H1 (cell line): Measurements from ENCODE around the gene TCERG1L. TPM values are rescaled to one million over a fixed set of nuclear protein-coding genes. Genes with fewer than 3 reads are reported as not detected.

ENCODE experiments used
- CTCF ChIA-PET: fragments of 300-600 bp; sonication (Branson Sonifier 250); formaldehyde crosslinking; loops from one replicate; lab custom pipeline; 2021; ENCODE audit not compliant: partially characterized antibody; lab: Charles Lee
- POLR2A ChIA-PET: fragments of 300-600 bp; sonication (Branson Sonifier 250); formaldehyde crosslinking; loops from one replicate; lab custom pipeline; 2021; ENCODE audit warnings: inconsistent platforms; ENCODE audit not compliant: partially characterized antibody; lab: Charles Lee
- DNase-seq, 2 experiments: peaks; one replicate each; pipeline versions ENCODE4 v3.0.0 to v3.0.0-alpha.2; 2010 to 2022; ENCODE audit warnings: low spot score in 2 of 2, low read depth in 1 of 2, mixed read lengths in 1 of 2
- FAIRE-seq: peaks from 2 replicates; lab custom pipeline; 2011; peaks lifted over from hg19 to GRCh38; lab: Jason Lieb, UNC
- H2AFZ ChIP-seq: 2 replicates; pipeline ENCODE4 v1.8.1; 2012; ENCODE audit warnings: low read length, inconsistent platforms
- H2AK5ac ChIP-seq: 2 replicates; pipeline ENCODE4 v1.6.1; 2013; ENCODE audit warnings: low read depth, low read length
- H2BK120ac ChIP-seq: replicated peaks from 2 replicates; pipeline ENCODE3; 2013; ENCODE audit warnings: low read depth, low read length, inconsistent platforms
- H2BK12ac ChIP-seq: 2 replicates; pipeline ENCODE4 v1.6.1; 2013; ENCODE audit warnings: low read depth, low read length
- H2BK15ac ChIP-seq: 2 replicates; pipeline ENCODE4 v1.6.1; 2013; ENCODE audit warnings: low read length
- H2BK20ac ChIP-seq: 2 replicates; pipeline ENCODE4 v1.6.1; 2013; ENCODE audit warnings: low read length
- H2BK5ac ChIP-seq: 2 replicates; pipeline ENCODE4 v1.6.1; 2013; ENCODE audit warnings: low read depth, low read length
- H3K14ac ChIP-seq: 2 replicates; pipeline ENCODE4 v1.6.1; 2013; ENCODE audit warnings: inconsistent platforms; ENCODE audit not compliant: insufficient read length
- H3K18ac ChIP-seq: 2 replicates; pipeline ENCODE4 v1.6.1; 2013; ENCODE audit warnings: low read length; ENCODE audit errors: extremely low read depth
- H3K23ac ChIP-seq: 2 replicates; pipeline ENCODE4 v1.6.1; 2013; ENCODE audit warnings: inconsistent platforms; ENCODE audit not compliant: insufficient read length
- H3K23me2 ChIP-seq: 2 replicates; pipeline ENCODE4 v1.6.1; 2013; ENCODE audit warnings: low read depth, low read length
- H3K27ac ChIP-seq: 2 replicates; pipeline ENCODE4 v1.6.1; 2011; ENCODE audit warnings: low read depth, low read length, inconsistent platforms
- H3K27me3 ChIP-seq, 4 experiments: replicated peaks in 1 of 4; 1 replicate in 1 of 4; 2 replicates in 3 of 4; pipeline versions ENCODE4 v1.6.1 to v1.8.1; 2011 to 2013; ENCODE audit warnings: low read length in 3 of 4, mild to moderate bottlenecking in 3 of 4, inconsistent platforms in 2 of 4, mixed read lengths in 2 of 4, moderate library complexity in 1 of 4; ENCODE audit not compliant: control insufficient read depth in 3 of 4, insufficient read depth in 3 of 4; ENCODE audit errors: extremely low read depth in 1 of 4
- H3K36me3 ChIP-seq, 4 experiments: 2 replicates each; pipeline versions ENCODE4 v1.6.1 to v1.8.1; 2011 to 2013; ENCODE audit warnings: mild to moderate bottlenecking in 4 of 4, low read length in 3 of 4, moderate library complexity in 2 of 4, control low read depth in 1 of 4, inconsistent platforms in 1 of 4; ENCODE audit not compliant: insufficient read depth in 4 of 4, control insufficient read depth in 2 of 4
- H3K4ac ChIP-seq: replicated peaks from 2 replicates; pipeline ENCODE3; 2013; ENCODE audit warnings: low read length, low read depth, mixed read lengths, inconsistent platforms; ENCODE audit not compliant: insufficient read length
- H3K4me1 ChIP-seq, 4 experiments: replicated peaks in 1 of 4; 1 replicate in 1 of 4; 2 replicates in 3 of 4; pipeline versions ENCODE4 v1.6.1 to v1.8.1; 2011 to 2013; ENCODE audit warnings: low read length in 3 of 4, inconsistent platforms in 2 of 4, mixed read lengths in 1 of 4; ENCODE audit not compliant: insufficient read depth in 4 of 4, control insufficient read depth in 3 of 4
- H3K4me2 ChIP-seq, 2 experiments: 2 replicates each; pipeline versions ENCODE4 v1.6.1 to v1.8.1; 2011 to 2013; ENCODE audit warnings: low read depth in 2 of 2, low read length in 2 of 2, control low read depth in 1 of 2, inconsistent platforms in 1 of 2, mild to moderate bottlenecking in 1 of 2; ENCODE audit not compliant: insufficient read depth in 1 of 2
- H3K4me3 ChIP-seq, 4 experiments: fragments of 200-600, 300-600 bp in 1 of 4; sonication (generic), shearing (Covaris generic), sonication (Bioruptor Twin) in 1 of 4; 2 replicates each; pipeline versions ENCODE4 v1.5.1 to v1.8.1; 2011 to 2016; ENCODE audit warnings: low read length in 4 of 4, low read depth in 3 of 4, control low read depth in 2 of 4, inconsistent platforms in 2 of 4, mild to moderate bottlenecking in 2 of 4, mixed read lengths in 1 of 4, moderate library complexity in 1 of 4; ENCODE audit not compliant: insufficient read depth in 2 of 4; ENCODE audit errors: extremely low read depth in 1 of 4
- H3K56ac ChIP-seq: replicated peaks from 2 replicates; pipeline ENCODE3; 2013; ENCODE audit warnings: low read depth, mild to moderate bottlenecking, mixed read lengths, low read length, inconsistent platforms; ENCODE audit not compliant: insufficient read length
- H3K79me1 ChIP-seq: 2 replicates; pipeline ENCODE4 v1.6.1; 2013; ENCODE audit warnings: low read depth, low read length, control low read depth
- H3K79me2 ChIP-seq, 2 experiments: 2 replicates each; pipeline versions ENCODE4 v1.6.1 to v1.8.1; 2012 to 2013; ENCODE audit warnings: low read length in 2 of 2, mild to moderate bottlenecking in 2 of 2, inconsistent platforms in 1 of 2; ENCODE audit not compliant: insufficient read depth in 2 of 2, control insufficient read depth in 1 of 2
- H3K9ac ChIP-seq, 4 experiments: replicated peaks in 1 of 4; 1 replicate in 1 of 4; 2 replicates in 3 of 4; pipeline versions ENCODE4 v1.6.1 to v1.8.1; 2011 to 2013; ENCODE audit warnings: low read depth in 3 of 4, low read length in 3 of 4, control low read depth in 2 of 4, mild to moderate bottlenecking in 2 of 4, moderate library complexity in 2 of 4, inconsistent platforms in 1 of 4; ENCODE audit errors: extremely low read depth in 1 of 4
- H3K9me3 ChIP-seq, 2 experiments: 2 replicates each; pipeline versions ENCODE4 v1.6.1 to v1.8.1; 2012 to 2013; ENCODE audit warnings: mild to moderate bottlenecking in 2 of 2, moderate library complexity in 2 of 2, control low read depth in 1 of 2, inconsistent platforms in 1 of 2, low read depth in 1 of 2, low read length in 1 of 2, mixed read lengths in 1 of 2; ENCODE audit not compliant: insufficient read depth in 2 of 2
- H4K20me1 ChIP-seq, 2 experiments: replicated peaks in 1 of 2; 2 replicates each; pipeline versions ENCODE3 to v1.8.1; 2011 to 2013; ENCODE audit warnings: inconsistent platforms in 2 of 2, low read length in 2 of 2, mild to moderate bottlenecking in 1 of 2; ENCODE audit not compliant: insufficient read depth in 2 of 2, control insufficient read depth in 1 of 2
- H4K5ac ChIP-seq: 2 replicates; pipeline ENCODE4 v1.6.1; 2013; ENCODE audit warnings: low read length, low read depth, mixed read lengths, inconsistent platforms; ENCODE audit not compliant: insufficient read length
- H4K8ac ChIP-seq: 2 replicates; pipeline ENCODE4 v1.8.0; 2013; ENCODE audit warnings: mild to moderate bottlenecking, moderate library complexity, low read length, inconsistent platforms; ENCODE audit not compliant: insufficient read depth; ENCODE audit errors: extremely low read depth
- H4K91ac ChIP-seq: replicated peaks from 2 replicates; pipeline ENCODE3; 2013; ENCODE audit warnings: low read length, mixed read lengths, inconsistent platforms; ENCODE audit not compliant: insufficient read length
- CTBP2 ChIP-seq: IDR thresholded peaks from 2 replicates; pipeline ENCODE4 v1.7.0; 2011; ENCODE audit warnings: borderline replicate concordance, mild to moderate bottlenecking, moderate library complexity, mixed read lengths, low read length; ENCODE audit not compliant: insufficient read depth, insufficient read length
- JUN ChIP-seq: IDR thresholded peaks from 2 replicates; pipeline ENCODE4 v1.6.1; 2011; ENCODE audit warnings: low read depth, mild to moderate bottlenecking, improper control_type of control experiment, low read length
- KDM4A ChIP-seq: IDR thresholded peaks from one replicate; pipeline ENCODE4 v1.7.1; 2012; ENCODE audit warnings: low read depth, mild to moderate bottlenecking, moderate library complexity, low read length, inconsistent platforms; ENCODE audit not compliant: severe bottlenecking
- POLR2A ChIP-seq, 2 experiments: IDR thresholded peaks; 1 replicate in 1 of 2; 2 replicates in 1 of 2; pipeline ENCODE4 v1.6.1; 2011; ENCODE audit warnings: low read depth in 2 of 2, low read length in 2 of 2, mild to moderate bottlenecking in 2 of 2; ENCODE audit errors: control extremely low read depth in 1 of 2
- RFX5 ChIP-seq: IDR thresholded peaks from 2 replicates; pipeline ENCODE4 v1.6.1; 2011; ENCODE audit warnings: low read depth, low read length, improper control_type of control experiment, borderline replicate concordance
- SIRT6 ChIP-seq: IDR thresholded peaks from one replicate; pipeline ENCODE4 v1.7.1; 2012; ENCODE audit warnings: low read length, inconsistent platforms
- TAF1 ChIP-seq: IDR thresholded peaks from 2 replicates; pipeline ENCODE4 v1.6.1; 2011; ENCODE audit warnings: mild to moderate bottlenecking, low read depth, low read length
- TCF12 ChIP-seq: IDR thresholded peaks from 2 replicates; pipeline ENCODE4 v1.6.1; 2011; ENCODE audit warnings: low read depth, mild to moderate bottlenecking, low read length
- WGBS, 2 experiments: shearing (Covaris generic) in 1 of 2; methylation state at CpG; one replicate each; pipeline versions ENCODE4 v1.1.6 to v1.1.7; 2013 to 2015; ENCODE audit warnings: low lambda C conversion rate in 2 of 2, mixed read lengths in 2 of 2, inconsistent platforms in 1 of 2, low coverage in 1 of 2, missing lambda C conversion rate in 1 of 2; ENCODE audit not compliant: insufficient replicate concordance in 2 of 2, insufficient coverage in 1 of 2, insufficient read length in 1 of 2; ENCODE audit errors: extremely low coverage in 1 of 2, missing lambda C conversion rate in 1 of 2; 5-methylcytosine and 5-hydroxymethylcytosine counted together
- polyA plus RNA-seq, 7 experiments: library from polyadenylated mRNA; depleted of rRNA in 3 of 7; stranded (reverse) in 5 of 7; unstranded in 2 of 7; fragments of >200 nt in 5 of 7; fragments of 200-250 nt in 2 of 7; gene quantifications; 1 replicate in 5 of 7; 2 replicates in 1 of 7; 4 replicates in 1 of 7; pipeline versions ENCODE4 v1.2.1 to v1.2.3, GENCODE V29; 2011 to 2013; ENCODE audit warnings: missing spikeins in 2 of 7, mixed read lengths in 2 of 7
- total RNA-seq: library from RNA; stranded (reverse); fragmentation: NEBNext Ultra II Directional; extraction: Animal tissue kit (Norgen Biotek cat#: 25700); gene quantifications from 2 replicates; pipeline ENCODE4 v1.2.1, GENCODE V29; 2021

TCERG1L gene
- total and polyA plus RNA-seq, 2 of the 8 experiments (the other 6 are each of a cell fraction or from before 2014, with no cell fraction given) = 3.9 to 6.9 TPM

- CTCF ChIA-PET = interaction anchor here (1.0 kb wide), 1 partner anchor 135 kb away, joined by 4 read pairs; no protein-coding TSS in a partner anchor
- Histone ChIP-seq H4K91ac (no peak overlapping the region), H3K23ac (no peak overlapping the region), H3K79me1 (no peaks in the 10 kb centered on the region), H4K20me1 (peaks cover 0 to 2% of the 10 kb centered on the region in 2 experiments), H2BK15ac (no peak overlapping the region), H4K5ac (no peak overlapping the region), H3K14ac (no peak overlapping the region), H3K4ac (no peak overlapping the region), H3K36me3 (no peaks in the 10 kb centered on the region), H2BK5ac (no peak overlapping the region), H3K79me2 (no peaks in the 10 kb centered on the region), H3K18ac (no peak overlapping the region), H3K23me2 (no peaks in the 10 kb centered on the region), H2BK120ac (no peak overlapping the region), H2AFZ (no peak overlapping the region), H2AK5ac (no peak overlapping the region), H3K27ac (no peak overlapping the region), H2BK20ac (no peak overlapping the region), H3K4me1 (no peaks in the 10 kb centered on the region; a peak in 1 of 7 replicates), H3K27me3 (no peaks in the 10 kb centered on the region), H2BK12ac (no peak overlapping the region), H3K56ac (no peak overlapping the region), H3K9ac (no peak overlapping the region), H3K4me3 (no peak overlapping the region), H3K9me3 (no peaks in the 10 kb centered on the region), H3K4me2 (no peak overlapping the region), H4K8ac (no peak overlapping the region)
- 96% methylated on average over 16 of the region's 16 CpGs; no CpG with 5 or more reads in 1 of the 2 experiments for WGBS, 2 experiments
- POLR2A ChIA-PET = no interaction called here
- DNase-seq = no peak
- FAIRE-seq = no peak
- TF ChIP-seq SIRT6 (no peak), RFX5 (no peak), POLR2A (IDR thresholded peaks at IDR 0.05; ENCODE audit: control extremely low read depth in 1 of 2, low read depth in 2 of 2, low read length in 2 of 2) (no peak), TCF12 (no peak), JUN (no peak), CTBP2 (no peak), KDM4A (no peak), TAF1 (no peak)
These were observed 88.5 kb downstream of the TCERG1L start for GRCh38 chr10:131222986-131223385.
